T47D (cell line): ENCODE measurements around the gene MEX3D.

Experiments
- DNase-seq, 2 experiments: peaks; one replicate each; pipeline versions ENCODE4 v3.0.0 to v3.0.0-alpha.2; 2011 to 2012; ENCODE audit warnings: low read depth in 1 of 2, low spot score in 1 of 2
- JUND ChIP-seq: IDR thresholded peaks from 2 replicates; pipeline ENCODE4 v1.6.1; 2012; ENCODE audit warnings: low read depth
- in situ Hi-C: cut with HindIII; loops from 2 replicates; pipeline ENCODE4 v1.10.0; 2016; ENCODE audit warnings: low sequenced_read_pairs, low pct_unique_long_range_greater_than_20kb

Gene MEX3D

GRCh38 chr19:1568320-1569019 lies at the start of gene MEX3D:
Gene MEX3D, minus strand, starts transcription at chr19:1568325. Its CDS starts 267 bp downstream, at chr19:1568058.
- TF ChIP-seq JUND, result no peak
- in situ Hi-C loops, result no loop called here
- DNase-seq, result peak; percentile 83 to 85

GRCh38 chr19:1616875-1617274 lies 48.8 kb upstream of the MEX3D start:
- no peak for TF ChIP-seq JUND
- in situ Hi-C loops, result no loop called here
- DNase-seq, result no peak

GRCh38 chr19:1616396-1616795 lies 48.3 kb upstream of the MEX3D start:
- in situ Hi-C loops, result no loop called here
- DNase-seq, result no peak
- TF ChIP-seq JUND, result no peak

- in situ Hi-C loops, result no loop called here
- DNase-seq, result no peak
- TF ChIP-seq JUND, result no peak
These were observed 47.1 kb upstream of the MEX3D start for GRCh38 chr19:1615156-1615765.

GRCh38 chr19:1613808-1614570 lies 45.9 kb upstream of the MEX3D start:
- no peak for TF ChIP-seq JUND
- in situ Hi-C loops, result no loop called here
- no peak for DNase-seq

- no peak for DNase-seq
- in situ Hi-C loops, result no loop called here
- no peak for TF ChIP-seq JUND
These were observed 45.0 kb upstream of the MEX3D start for GRCh38 chr19:1613146-1613545.

GRCh38 chr19:1612114-1613086 lies 44.3 kb upstream of the MEX3D start:
- no peak for DNase-seq

GRCh38 chr19:1611353-1611752 lies 43.2 kb upstream of the MEX3D start:
- in situ Hi-C loops, result no loop called here
- TF ChIP-seq JUND, result no peak
- no peak for DNase-seq

More at GRCh38 chr19:1612114-1613086, 44.3 kb upstream of the MEX3D start:
- no peak for TF ChIP-seq JUND
- in situ Hi-C loops, result no loop called here

- no peak for TF ChIP-seq JUND
- in situ Hi-C loops, result no loop called here
- DNase-seq, result no peak
These were observed 42.5 kb upstream of the MEX3D start for GRCh38 chr19:1610579-1610978.

- DNase-seq, result no peak
- no peak for TF ChIP-seq JUND
- in situ Hi-C loops, result no loop called here
These were observed 41.8 kb upstream of the MEX3D start for GRCh38 chr19:1609680-1610474.

GRCh38 chr19:1609103-1609396 lies 40.9 kb upstream of the MEX3D start:
- in situ Hi-C loops, result no loop called here
- no peak for TF ChIP-seq JUND
- no peak for DNase-seq
